GM21528 (cell line): ENCODE results near the gene CDH26.

Experiments used
- ATAC-seq: cut with Tn5 transposase; IDR thresholded peaks from one replicate; pipeline ENCODE4 v1.9.1; 2021; ENCODE audit warnings: mild to moderate bottlenecking, moderate library complexity; ENCODE audit not compliant: unreplicated experiment, low FRiP score

Gene CDH26

GRCh38 chr20:60057866-60058807 lies 99.9 kb downstream of the CDH26 start:
- peak; percentile 44 for ATAC-seq

- ATAC-seq, result no peak
Measured at GRCh38 chr20:60058879-60059278, 100.7 kb downstream of the CDH26 start.

GRCh38 chr20:60060006-60060557 lies 101.9 kb downstream of the CDH26 start:
- ATAC-seq, result no peak

- ATAC-seq, result no peak
Measured at GRCh38 chr20:60060593-60060992, 102.4 kb downstream of the CDH26 start.

GRCh38 chr20:60062431-60063047 lies 104.3 kb downstream of the CDH26 start:
- ATAC-seq, result no peak

GRCh38 chr20:60063048-60063451 lies 104.8 kb downstream of the CDH26 start:
- no peak for ATAC-seq

GRCh38 chr20:60063739-60064380 lies 105.6 kb downstream of the CDH26 start:
- no peak for ATAC-seq
